Spleen (tissue), 11 donors: ENCODE data around the gene IQCB1. TPM values are rescaled to one million over a fixed set of nuclear protein-coding genes. Genes with fewer than 3 reads are reported as not detected.

Experiments
- DNase-seq: peaks from one replicate; pipeline ENCODE4 v3.0.0-alpha.2; 2020
- H3K27ac ChIP-seq, 8 donors: fragments of 200-600 bp; sonication (generic) in 7 of 8; 1 replicate in 4 of 8; 2 replicates in 4 of 8; pipeline versions ENCODE4 v1.5.0 to v1.8.0; 2016 to 2021; ENCODE audit warnings: inconsistent platforms in 4 of 8, mild to moderate bottlenecking in 4 of 8, moderate library complexity in 1 of 8
- H3K27me3 ChIP-seq, 7 donors: fragments of 200-600 bp; sonication (generic) in 6 of 7; replicated peaks in 1 of 7; 1 replicate in 4 of 7; 2 replicates in 3 of 7; pipeline versions ENCODE4 v1.5.0 to v1.8.0; 2016 to 2021; ENCODE audit warnings: inconsistent platforms in 3 of 7, mild to moderate bottlenecking in 1 of 7
- H3K36me3 ChIP-seq, 6 donors: fragments of 200-600 bp; sonication (generic) in 5 of 6; 1 replicate in 4 of 6; 2 replicates in 2 of 6; pipeline versions ENCODE4 v1.5.0 to v1.8.0; 2016 to 2021; ENCODE audit warnings: inconsistent platforms in 2 of 6
- H3K4me1 ChIP-seq, 6 donors: fragments of 200-600 bp; sonication (generic) in 5 of 6; 1 replicate in 3 of 6; 2 replicates in 3 of 6; pipeline versions ENCODE4 v1.5.0 to v1.8.0; 2016 to 2021; ENCODE audit warnings: inconsistent platforms in 3 of 6
- H3K4me3 ChIP-seq, 8 donors: fragments of 200-600 bp; sonication (generic) in 7 of 8; 1 replicate in 4 of 8; 2 replicates in 4 of 8; pipeline versions ENCODE4 v1.5.0 to v1.8.0; 2016 to 2021; ENCODE audit warnings: inconsistent platforms in 4 of 8, mild to moderate bottlenecking in 4 of 8, moderate library complexity in 2 of 8
- H3K9me3 ChIP-seq, 8 donors: fragments of 200-600 bp; sonication (generic) in 7 of 8; 1 replicate in 4 of 8; 2 replicates in 4 of 8; pipeline versions ENCODE4 v1.5.0 to v1.8.0; 2016 to 2021; ENCODE audit warnings: inconsistent platforms in 4 of 8
- POLR2A ChIP-seq, 3 donors: fragments of 450-650 bp; IDR thresholded peaks; one replicate each; pipeline ENCODE4 v1.5.1; 2017; ENCODE audit warnings: antibody characterized with exemption in 3 of 3, mild to moderate bottlenecking in 1 of 3
- POLR2AphosphoS5 ChIP-seq, 3 donors: sonication (generic); formaldehyde crosslinking; IDR thresholded peaks; one replicate each; pipeline ENCODE4 v1.5.1; 2017; ENCODE audit warnings: antibody characterized with exemption in 3 of 3
- WGBS, 5 donors: extraction: QIAGEN DNeasy Blood & Tissue Kit in 3 of 5; methylation state at CpG; one replicate each; pipeline versions ENCODE4 v1.1.5 to v1.1.7; 2013 to 2018; 5-methylcytosine and 5-hydroxymethylcytosine counted together
- intact Hi-C: fragments of 100-400 bp; cut with DNase I; formaldehyde crosslinking; loops from one replicate; pipeline ENCODE4 v1.15.0; 2023; ENCODE audit warnings: low total_unique reads
- polyA plus RNA-seq, 3 donors: library from polyadenylated mRNA; stranded (reverse); fragments of 200-250 nt; gene quantifications; one replicate each; pipeline ENCODE4 v1.2.1, GENCODE V29; 2013
- total RNA-seq, 7 donors: library from RNA; depleted of rRNA in 3 of 7; stranded (reverse); fragments of >200 nt in 3 of 7; fragmentation: NEBNext Ultra II Directional in 4 of 7; extraction: Animal tissue kit (Norgen Biotek cat#: 25700) in 4 of 7; gene quantifications; one replicate each; pipeline versions ENCODE4 v1.1.0 to v1.2.1, GENCODE V29; 2016 to 2021
- TF ChIP-seq, protein P1 (sequence below), 11 experiments: fragments of 200-600 bp in 7 of 11; fragments of 450-650 bp in 4 of 11; sonication (generic) in 4 of 11; IDR thresholded peaks in 8 of 11; conservative IDR thresholded peaks in 3 of 11; 1 replicate in 7 of 11; 2 replicates in 4 of 11; pipeline versions ENCODE4 v1.4.0 to v1.8.0; 2016 to 2021; ENCODE audit warnings: antibody characterized with exemption in 11 of 11, inconsistent platforms in 4 of 11, mild to moderate bottlenecking in 1 of 11
- donor health status: healthy with polysubstance abuse.
- donor health status: DM: no; HTN: no; CAD: no; lungs with moderate emphysema.
- donor health status: DM: no; HTN: no; CAD: no.
- donor health status: Bipolar disorder and iron deficiency.
- donor health status: healthy.
- donor health status: DM: no; HTN: no; CAD: no.
- donor health status: DM: yes; HTN: yes; CAD: no.

The IQCB1 gene
- total and polyA plus RNA-seq, 10 donors, result 14.9 to 39.1 (median 26.5) TPM

DNA sequence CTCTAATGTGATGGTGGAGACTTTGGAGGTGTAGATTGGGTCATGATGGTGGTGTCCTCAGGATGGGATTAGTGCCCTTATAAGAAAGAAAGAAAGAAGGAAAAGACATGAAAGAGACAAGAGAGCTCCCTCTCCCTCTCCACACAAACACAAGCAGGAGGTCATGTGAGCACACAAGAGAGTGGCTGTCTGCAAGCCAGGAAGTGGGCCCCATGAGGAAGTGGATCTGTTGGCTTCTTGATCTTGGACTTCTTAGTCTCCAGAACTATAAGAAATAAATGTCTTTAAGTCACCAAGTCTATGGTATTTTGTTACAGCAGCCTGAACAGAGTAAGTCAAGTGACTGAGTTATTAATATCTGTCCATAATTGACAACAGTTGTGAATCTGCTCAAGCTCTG is 17.1 kb downstream of the IQCB1 start:
- Histone ChIP-seq H3K27ac (no peak overlapping the region), H3K4me3 (no peak overlapping the region), H3K4me1 (peaks cover 0 to 6% (median 0%) of the 10 kb centered on the region in 6 donors), H3K27me3 (no peaks in the 10 kb centered on the region), H3K36me3 (peaks cover 4 to 63% (median 19%) of the 10 kb centered on the region in 6 donors), H3K9me3 (peaks cover 0 to 30% (median 7%) of the 10 kb centered on the region in 8 donors)
- TF ChIP-seq, protein P1, sequence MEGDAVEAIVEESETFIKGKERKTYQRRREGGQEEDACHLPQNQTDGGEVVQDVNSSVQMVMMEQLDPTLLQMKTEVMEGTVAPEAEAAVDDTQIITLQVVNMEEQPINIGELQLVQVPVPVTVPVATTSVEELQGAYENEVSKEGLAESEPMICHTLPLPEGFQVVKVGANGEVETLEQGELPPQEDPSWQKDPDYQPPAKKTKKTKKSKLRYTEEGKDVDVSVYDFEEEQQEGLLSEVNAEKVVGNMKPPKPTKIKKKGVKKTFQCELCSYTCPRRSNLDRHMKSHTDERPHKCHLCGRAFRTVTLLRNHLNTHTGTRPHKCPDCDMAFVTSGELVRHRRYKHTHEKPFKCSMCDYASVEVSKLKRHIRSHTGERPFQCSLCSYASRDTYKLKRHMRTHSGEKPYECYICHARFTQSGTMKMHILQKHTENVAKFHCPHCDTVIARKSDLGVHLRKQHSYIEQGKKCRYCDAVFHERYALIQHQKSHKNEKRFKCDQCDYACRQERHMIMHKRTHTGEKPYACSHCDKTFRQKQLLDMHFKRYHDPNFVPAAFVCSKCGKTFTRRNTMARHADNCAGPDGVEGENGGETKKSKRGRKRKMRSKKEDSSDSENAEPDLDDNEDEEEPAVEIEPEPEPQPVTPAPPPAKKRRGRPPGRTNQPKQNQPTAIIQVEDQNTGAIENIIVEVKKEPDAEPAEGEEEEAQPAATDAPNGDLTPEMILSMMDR (IDR thresholded peaks at IDR 0.05 in 8 of 11, conservative IDR thresholded peaks at IDR 0.05 in 3 of 11), result no peak
- no peak for TF ChIP-seq POLR2AphosphoS5 (IDR thresholded peaks at IDR 0.05)
- no peak for TF ChIP-seq POLR2A (IDR thresholded peaks at IDR 0.05)
- DNase-seq, result no peak
- intact Hi-C loops, result no loop called here

GRCh38 chr3:121809249-121809648 is 25.6 kb downstream of the IQCB1 start:
- Histone ChIP-seq H3K4me3 (no peak overlapping the region), H3K9me3 (no peaks in the 10 kb centered on the region), H3K4me1 (peaks cover 0 to 34% (median 5%) of the 10 kb centered on the region in 6 donors), H3K27me3 (no peaks in the 10 kb centered on the region), H3K27ac (peak overlapping the region in 5 of 8 donors; percentile 31 to 72 (median 51)), H3K36me3 (peaks cover 0 to 65% (median 35%) of the 10 kb centered on the region in 6 donors)
- TF ChIP-seq POLR2AphosphoS5 (IDR thresholded peaks at IDR 0.05) (no peak), POLR2A (IDR thresholded peaks at IDR 0.05) (no peak)
- TF ChIP-seq, protein P1 (IDR thresholded peaks at IDR 0.05 in 8 of 11, conservative IDR thresholded peaks at IDR 0.05 in 3 of 11), result no peak
- no peak for DNase-seq
- WGBS, 5 donors, result 0 to 29% (median 23%) methylated on average over 1 of the region's 1 CpG
- intact Hi-C loops, result no loop called here

GRCh38 chr3:121803771-121804320 is 31.0 kb downstream of the IQCB1 start:
- 63 to 80% (median 73%) methylated on average over 2 of the region's 2 CpGs for WGBS, 5 donors
- H3K27me3 ChIP-seq, result no peaks in the 10 kb centered on the region

DNA sequence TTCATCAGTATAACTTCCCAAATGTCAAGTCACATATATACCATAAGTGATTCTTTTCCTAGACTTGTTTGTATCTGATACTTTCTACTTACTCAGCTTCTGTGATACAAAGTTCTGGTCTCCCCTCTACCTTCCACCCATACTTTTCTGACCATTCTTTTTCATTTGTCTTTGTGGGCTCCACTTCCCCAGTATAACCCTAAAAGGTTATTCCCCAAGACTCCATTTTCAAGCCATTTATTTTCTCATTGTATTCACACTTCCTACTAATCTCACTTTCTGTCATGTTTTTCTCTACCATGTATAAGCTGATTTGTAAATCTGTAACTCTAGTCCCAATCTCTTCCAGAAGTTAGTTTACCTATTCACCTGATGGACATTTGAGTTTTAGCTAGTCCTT is 34.0 kb downstream of the IQCB1 start:
- Histone ChIP-seq H3K27me3 (no peaks in the 10 kb centered on the region), H3K36me3 (peaks cover 0 to 49% (median 14%) of the 10 kb centered on the region in 6 donors), H3K4me1 (peaks cover 0 to 9% (median 0%) of the 10 kb centered on the region in 6 donors), H3K4me3 (no peak overlapping the region), H3K9me3 (no peaks in the 10 kb centered on the region), H3K27ac (no peak overlapping the region)
- DNase-seq, result no peak
- intact Hi-C loops, result no loop called here
- TF ChIP-seq POLR2A (IDR thresholded peaks at IDR 0.05), result no peak
- no peak for TF ChIP-seq POLR2AphosphoS5 (IDR thresholded peaks at IDR 0.05)
- TF ChIP-seq, protein P1 (IDR thresholded peaks at IDR 0.05 in 8 of 11, conservative IDR thresholded peaks at IDR 0.05 in 3 of 11), result no peak

More at GRCh38 chr3:121803771-121804320, 31.0 kb downstream of the IQCB1 start:
- TF ChIP-seq, protein P1 (IDR thresholded peaks at IDR 0.05 in 8 of 11, conservative IDR thresholded peaks at IDR 0.05 in 3 of 11), result no peak
- TF ChIP-seq POLR2AphosphoS5 (IDR thresholded peaks at IDR 0.05), result no peak
- TF ChIP-seq POLR2A (IDR thresholded peaks at IDR 0.05), result no peak
- H3K27ac ChIP-seq, result peak overlapping the region in 1 of 8 donors; percentile 6
- DNase-seq, result no peak
- peaks cover 0 to 50% (median 23%) of the 10 kb centered on the region in 6 donors for H3K36me3 ChIP-seq
- H3K4me3 ChIP-seq, result no peak overlapping the region
- H3K4me1 ChIP-seq, result peaks cover 0 to 21% (median 2%) of the 10 kb centered on the region in 6 donors
- intact Hi-C loops, result no loop called here
- H3K9me3 ChIP-seq, result no peaks in the 10 kb centered on the region
